HepG2 (cell line): ENCODE data around the gene TBC1D16. TPM values are rescaled to one million over a fixed set of nuclear protein-coding genes. Genes with fewer than 3 reads are reported as not detected.
A peak's percentile ranks its signal among the peaks of the same experiment; 100 is the strongest.

Source experiments
- ATF4 ChIP-seq, 2 experiments: fragments of 450-650 bp in 1 of 2; sonication (generic) in 1 of 2; formaldehyde crosslinking; IDR thresholded peaks; 2 replicates each; pipeline versions ENCODE4 v1.5.0 to v1.8.0; 2020 to 2022; ENCODE audit warnings: mild to moderate bottlenecking in 1 of 2, missing genetic modification reagents in 1 of 2
- BCL6 ChIP-seq: IDR thresholded peaks from 2 replicates; pipeline ENCODE4 v1.6.1; 2016; ENCODE audit warnings: missing genetic modification reagents, missing compliant biosample characterization
- CBX1 ChIP-seq: IDR thresholded peaks from one replicate; pipeline ENCODE4 v1.6.1; 2016; ENCODE audit warnings: antibody characterized with exemption, low read depth
- CREBL2 ChIP-seq: sonication (generic); formaldehyde crosslinking; IDR thresholded peaks from 2 replicates; pipeline ENCODE4 v1.8.1; 2023; ENCODE audit warnings: missing genetic modification reagents, mild to moderate bottlenecking, borderline replicate concordance
- EEA1 ChIP-seq: sonication (generic); formaldehyde crosslinking; IDR thresholded peaks from 2 replicates; pipeline ENCODE4 v1.5.1; 2020; ENCODE audit warnings: mild to moderate bottlenecking, missing genetic modification reagents, borderline replicate concordance
- FIP1L1 ChIP-seq: fragments of 200-400 bp; formaldehyde crosslinking; IDR thresholded peaks from 2 replicates; pipeline ENCODE4 v1.6.1; 2018; ENCODE audit warnings: low read depth, mild to moderate bottlenecking, low read length, moderate library complexity, borderline replicate concordance; ENCODE audit not compliant: insufficient read depth
- FOXA3 ChIP-seq: IDR thresholded peaks from 2 replicates; pipeline ENCODE4 v1.6.1; 2016; ENCODE audit warnings: missing genetic modification reagents, missing compliant biosample characterization
- HBP1 ChIP-seq: IDR thresholded peaks from 2 replicates; pipeline ENCODE4 v1.6.1; 2016; ENCODE audit warnings: low read depth, control low read depth
- MED1 ChIP-seq: sonication (generic); formaldehyde crosslinking; IDR thresholded peaks from 2 replicates; pipeline ENCODE4 v1.4.0; 2020; ENCODE audit warnings: missing genetic modification reagents
- NRL ChIP-seq: sonication (generic); formaldehyde crosslinking; IDR thresholded peaks from 2 replicates; pipeline ENCODE4 v1.5.0; 2020; ENCODE audit warnings: missing genetic modification reagents, mild to moderate bottlenecking, moderate library complexity, borderline replicate concordance
- PHF8 ChIP-seq: sonication (generic); formaldehyde crosslinking; IDR thresholded peaks from 2 replicates; pipeline ENCODE4 v1.5.0; 2020; ENCODE audit warnings: missing genetic modification reagents
- SMAD1 ChIP-seq: sonication (generic); formaldehyde crosslinking; IDR thresholded peaks from 2 replicates; pipeline ENCODE4 v1.4.0; 2020; ENCODE audit warnings: missing genetic modification reagents, low read depth, mild to moderate bottlenecking, borderline replicate concordance
- TBP ChIP-seq: sonication (generic); formaldehyde crosslinking; IDR thresholded peaks from 2 replicates; pipeline ENCODE4 v1.5.0; 2020; ENCODE audit warnings: missing genetic modification reagents
- ZBTB20 ChIP-seq: sonication (generic); formaldehyde crosslinking; IDR thresholded peaks from 2 replicates; pipeline ENCODE4 v1.8.1; 2023; ENCODE audit warnings: missing genetic modification reagents, low read depth, mild to moderate bottlenecking, borderline replicate concordance
- ZFP1 ChIP-seq: IDR thresholded peaks from 2 replicates; pipeline ENCODE4 v1.6.1; 2016
- ZMYM4 ChIP-seq: sonication (generic); formaldehyde crosslinking; IDR thresholded peaks from 2 replicates; pipeline ENCODE4 v1.8.1; 2023; ENCODE audit warnings: mild to moderate bottlenecking, missing genetic modification reagents
- ZNF280D ChIP-seq: sonication (generic); formaldehyde crosslinking; IDR thresholded peaks from 2 replicates; pipeline ENCODE4 v1.5.1; 2020; ENCODE audit warnings: mild to moderate bottlenecking, missing genetic modification reagents
- ZNF34 ChIP-seq: sonication (generic); formaldehyde crosslinking; IDR thresholded peaks from 2 replicates; pipeline ENCODE4 v1.4.0; 2020; ENCODE audit warnings: mild to moderate bottlenecking, missing genetic modification reagents, borderline replicate concordance
- ZNF576 ChIP-seq: sonication (generic); formaldehyde crosslinking; IDR thresholded peaks from 2 replicates; pipeline ENCODE4 v1.4.0; 2020; ENCODE audit warnings: mild to moderate bottlenecking, missing genetic modification reagents
- ZNF740 ChIP-seq: sonication (generic); formaldehyde crosslinking; IDR thresholded peaks from 2 replicates; pipeline ENCODE4 v1.4.0; 2020; ENCODE audit warnings: missing genetic modification reagents
- ZNF768 ChIP-seq: sonication (generic); formaldehyde crosslinking; IDR thresholded peaks from 2 replicates; pipeline ENCODE4 v1.4.0; 2020; ENCODE audit warnings: missing genetic modification reagents
- ZSCAN22 ChIP-seq: sonication (generic); formaldehyde crosslinking; IDR thresholded peaks from 2 replicates; pipeline ENCODE4 v1.4.0; 2020; ENCODE audit warnings: mild to moderate bottlenecking, missing genetic modification reagents
- ZSCAN25 ChIP-seq: sonication (generic); formaldehyde crosslinking; IDR thresholded peaks from 2 replicates; pipeline ENCODE4 v1.8.0; 2022; ENCODE audit warnings: mild to moderate bottlenecking, missing genetic modification reagents
- polyA plus RNA-seq, 8 experiments: library from polyadenylated mRNA; depleted of rRNA in 3 of 8; stranded (reverse) in 7 of 8; unstranded in 1 of 8; fragments of >200 nt; fragmentation: Illumina TruSeq in 4 of 8; extraction: Trizol in 4 of 8; gene quantifications; 2 replicates each; pipeline versions ENCODE4 v1.2.1 to v1.2.3, GENCODE V29; 2011 to 2016; ENCODE audit warnings: low read depth in 4 of 8, missing spikeins in 1 of 8, mixed read lengths in 1 of 8; ENCODE audit not compliant: insufficient read depth in 1 of 8
- total RNA-seq, 5 experiments: library from RNA; depleted of rRNA; stranded (reverse); fragments of >200 nt; fragmentation: Illumina TruSeq; extraction: Trizol; gene quantifications; 2 replicates each; pipeline ENCODE4 v1.2.3, GENCODE V29; 2016; ENCODE audit warnings: low read depth in 1 of 5

The TBC1D16 gene
- total and polyA plus RNA-seq, 2 of the 13 experiments (the other 11 are each of a cell fraction or from before 2014, with no cell fraction given): 14.9 to 24.9 TPM

- TF ChIP-seq CREBL2 (CRISPR knock-in tag): no peak
- 0 out of 2 replicates have a peak, but pooled peaks have one; percentile 17 for TF ChIP-seq ZFP1 (CRISPR knock-in tag)
- no peak for TF ChIP-seq CBX1
- TF ChIP-seq EEA1 (CRISPR knock-in tag): peak; percentile 87; the same call in 1 of the 2 replicates
- peak; percentile 40; the same call in 1 of the 2 replicates for TF ChIP-seq BCL6 (CRISPR knock-in tag)
- TF ChIP-seq FIP1L1: no peak
- no peak for TF ChIP-seq ZNF740 (CRISPR knock-in tag)
- TF ChIP-seq HBP1 (CRISPR knock-in tag): peak; percentile 45
- no peak; the same call in 1 of the 2 replicates for TF ChIP-seq ZNF280D (CRISPR knock-in tag)
- peak; percentile 64; the same call in 1 of the 2 replicates for TF ChIP-seq ZNF576 (CRISPR knock-in tag)
- TF ChIP-seq SMAD1 (CRISPR knock-in tag): no peak; the same call in 1 of the 2 replicates
- TF ChIP-seq FOXA3: peak; percentile 72
- TF ChIP-seq ZSCAN25: no peak
- TF ChIP-seq NRL (CRISPR knock-in tag): peak; percentile 61; the same call in 1 of the 2 replicates
- peak; percentile 51 for TF ChIP-seq MED1 (CRISPR knock-in tag)
- TF ChIP-seq PHF8 (CRISPR knock-in tag): peak; percentile 85
- 0 out of 2 replicates have a peak, but pooled peaks have one; percentile 22 for TF ChIP-seq ZMYM4 (CRISPR knock-in tag)
- no peak for TF ChIP-seq TBP (CRISPR knock-in tag)
- TF ChIP-seq ZNF768: peak; percentile 39
- peak; percentile 20; the same call in 1 of the 2 replicates for TF ChIP-seq ZBTB20
- TF ChIP-seq ATF4 (CRISPR knock-in tag; IDR thresholded peaks at IDR 0.05): 0 out of 4 replicates have a peak, but pooled peaks of 1 of the 2 experiments have one; percentile 24
- no peak for TF ChIP-seq ZNF34 (CRISPR knock-in tag)
- no peak for TF ChIP-seq ZSCAN22 (CRISPR knock-in tag)
Observed at GRCh38 chr17:80035937-80036714, 454 bp upstream of the TBC1D16 start, which contains the start of gene CCDC40 (continued).
